ENCODE data around the gene STEAP1B.
A peak's percentile ranks its signal among the peaks of the same experiment; 100 is the strongest.

Gene STEAP1B

GRCh38 chr7:22432203-22432718 lies 67.7 kb downstream of the STEAP1B start:
- no peak for DNase-seq (ENCODE audit: low read depth, low spot score)

- peak; percentile 47 for DNase-seq (ENCODE audit: low read depth, low spot score)
Observed at GRCh38 chr7:22430457-22430856, 69.5 kb downstream of the STEAP1B start.

GRCh38 chr7:22429386-22429785 lies 70.6 kb downstream of the STEAP1B start:
- no peak for DNase-seq (ENCODE audit: low read depth, low spot score)

DNA sequence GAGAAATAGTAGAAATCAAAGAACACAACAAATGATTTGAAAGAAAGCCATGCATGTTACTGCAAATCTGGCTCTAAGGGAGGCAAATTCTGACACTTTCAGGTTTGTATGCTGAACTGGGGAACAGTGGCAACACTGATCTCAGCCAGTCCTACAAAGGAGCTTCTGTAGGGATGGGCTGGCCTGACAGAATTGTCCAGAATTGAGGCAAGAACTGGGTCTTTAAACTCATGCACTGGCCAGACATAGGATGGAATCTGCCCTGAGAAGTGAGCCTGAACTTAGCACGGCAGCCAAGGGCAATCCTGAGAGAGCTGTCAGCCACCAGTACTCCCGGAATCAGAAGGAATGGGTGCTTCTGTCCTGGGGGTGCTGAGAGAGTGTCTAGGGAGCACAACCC lies 72.1 kb downstream of the STEAP1B start:
- DNase-seq (ENCODE audit: low read depth, low spot score) = no peak

- DNase-seq (ENCODE audit: low read depth, low spot score) = no peak
Observed at GRCh38 chr7:22427104-22427503, 72.9 kb downstream of the STEAP1B start.

- DNase-seq (ENCODE audit: low read depth, low spot score) = no peak
Observed at GRCh38 chr7:22426463-22427094, 73.4 kb downstream of the STEAP1B start.

- DNase-seq (ENCODE audit: low read depth, low spot score) = no peak
Observed at GRCh38 chr7:22425361-22425760, 74.6 kb downstream of the STEAP1B start.

DNA sequence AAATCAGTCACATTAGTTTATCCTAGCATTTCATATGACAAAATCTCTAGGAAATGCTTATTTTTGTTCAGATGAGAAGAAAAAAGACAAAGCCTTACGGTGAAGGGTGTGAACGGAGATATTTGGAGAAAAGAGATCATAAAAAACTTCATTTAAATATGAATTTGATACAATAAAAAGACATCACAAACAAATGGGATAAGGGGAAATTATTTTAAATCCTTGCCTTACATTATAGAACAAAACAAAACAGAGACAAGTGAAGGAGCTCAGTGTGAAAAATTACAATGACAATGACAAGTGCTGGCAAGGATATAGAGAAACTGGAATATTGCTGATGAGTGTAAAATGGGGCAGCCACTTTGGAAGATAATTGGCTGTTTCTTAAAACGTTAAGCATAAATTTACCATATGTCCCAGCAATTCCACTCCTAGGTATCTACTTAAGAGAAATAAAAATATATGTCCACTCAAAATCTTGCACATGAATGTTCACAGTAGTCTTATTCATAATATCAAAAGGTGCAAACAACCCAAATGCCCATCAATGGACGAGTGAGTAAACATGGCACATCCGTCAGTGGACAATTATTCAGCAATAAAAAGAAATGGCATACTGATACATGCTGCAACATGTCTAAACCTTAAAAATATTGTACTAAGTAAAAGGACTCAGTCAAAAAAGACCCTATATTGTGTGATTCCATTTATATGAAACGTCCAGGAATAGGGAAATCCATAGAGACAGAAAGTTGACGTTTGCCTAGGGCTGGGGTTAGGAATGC lies 77.0 kb downstream of the STEAP1B start:
- no peak for DNase-seq (ENCODE audit: low read depth, low spot score)

DNA sequence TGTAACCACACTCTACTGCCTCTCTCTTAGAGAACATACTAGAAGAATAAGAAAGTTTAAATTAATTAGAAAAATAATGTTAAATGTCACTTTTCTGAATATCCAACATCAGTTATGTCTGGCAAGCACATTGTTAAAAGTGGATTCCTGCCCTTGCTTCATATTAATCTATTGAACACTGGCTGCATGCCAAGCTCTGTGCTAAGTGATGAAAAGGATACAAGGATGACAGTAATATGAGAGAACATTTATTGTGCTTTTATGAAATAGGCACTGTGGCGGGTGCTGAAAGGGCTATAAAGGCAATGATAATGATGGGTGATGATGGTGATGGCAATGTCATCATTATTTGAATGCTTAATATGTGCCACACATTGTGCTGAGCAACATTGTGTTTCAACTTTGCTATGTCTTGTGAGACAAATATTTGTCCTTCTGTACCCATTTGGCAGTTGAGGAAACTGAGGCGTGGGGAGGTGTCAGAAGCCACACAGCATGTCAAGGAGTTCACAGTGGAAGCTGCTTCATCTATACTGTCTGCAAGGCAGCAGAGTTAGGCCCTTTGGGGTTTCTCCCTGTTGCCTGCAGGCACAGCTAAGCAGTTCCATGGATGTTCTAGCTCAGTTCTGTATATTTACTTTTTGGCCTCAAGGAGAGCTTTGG lies 78.9 kb downstream of the STEAP1B start:
- DNase-seq (ENCODE audit: low read depth, low spot score) = no peak

DNA sequence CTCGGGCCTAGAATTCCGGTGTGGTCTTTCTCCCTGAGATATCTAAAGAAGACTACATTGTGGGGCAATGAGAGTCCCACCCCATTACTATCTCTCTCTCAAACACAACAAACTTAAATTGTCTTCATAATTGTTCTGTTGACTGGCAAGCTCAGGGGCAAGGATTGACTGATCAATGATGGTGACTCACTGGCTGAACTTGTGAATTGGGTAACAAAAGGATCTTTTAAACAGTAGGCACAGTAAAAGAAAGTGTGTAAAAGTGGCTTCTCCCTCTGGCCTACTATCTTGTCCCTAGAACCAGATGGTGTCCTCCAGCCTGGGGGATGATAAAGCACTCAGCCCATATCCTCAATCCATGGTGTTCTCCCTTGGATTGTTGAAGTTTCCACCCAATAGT lies 80.0 kb downstream of the STEAP1B start:
- DNase-seq (ENCODE audit: low read depth, low spot score) = no peak

- no peak for DNase-seq (ENCODE audit: low read depth, low spot score)
Observed at GRCh38 chr7:22419488-22419887, 80.5 kb downstream of the STEAP1B start.

DNA sequence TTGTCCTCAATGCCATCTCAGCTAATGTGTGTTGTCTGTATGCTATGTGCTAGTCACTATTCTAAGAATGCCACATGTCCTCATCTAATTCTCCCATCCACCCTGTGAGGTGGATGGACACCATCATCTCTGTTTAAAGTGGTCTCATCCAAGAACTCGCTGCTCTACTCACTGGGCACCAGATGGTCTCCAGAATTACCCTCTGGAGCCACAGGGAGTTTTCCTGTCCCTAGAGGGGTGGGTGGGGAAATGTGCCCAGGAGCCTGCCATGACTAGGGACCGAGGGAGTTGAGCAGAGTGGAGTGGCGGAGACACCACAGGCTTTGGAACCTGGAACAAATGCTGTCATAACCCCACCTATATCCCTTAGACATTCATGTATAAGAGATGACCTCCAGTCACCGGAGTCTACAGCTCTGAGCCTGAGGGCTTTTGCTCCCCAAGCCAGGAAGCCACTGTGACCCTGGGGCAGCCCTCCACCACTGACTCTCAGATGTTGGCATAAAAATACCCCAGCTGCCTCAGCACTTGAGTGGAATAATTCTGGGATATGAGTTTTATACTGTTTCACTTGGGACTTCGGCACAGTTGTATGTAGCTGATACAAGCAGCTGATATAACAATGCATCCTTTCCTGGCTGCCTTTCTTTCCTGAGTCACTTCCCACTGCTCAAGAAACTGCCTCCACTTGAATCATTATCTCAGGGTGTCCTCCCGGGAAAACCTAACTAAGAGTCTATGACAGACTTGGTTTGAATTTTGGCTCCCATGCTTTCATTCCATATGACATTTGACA lies 81.5 kb downstream of the STEAP1B start:
- no peak for DNase-seq (ENCODE audit: low read depth, low spot score)

DNA sequence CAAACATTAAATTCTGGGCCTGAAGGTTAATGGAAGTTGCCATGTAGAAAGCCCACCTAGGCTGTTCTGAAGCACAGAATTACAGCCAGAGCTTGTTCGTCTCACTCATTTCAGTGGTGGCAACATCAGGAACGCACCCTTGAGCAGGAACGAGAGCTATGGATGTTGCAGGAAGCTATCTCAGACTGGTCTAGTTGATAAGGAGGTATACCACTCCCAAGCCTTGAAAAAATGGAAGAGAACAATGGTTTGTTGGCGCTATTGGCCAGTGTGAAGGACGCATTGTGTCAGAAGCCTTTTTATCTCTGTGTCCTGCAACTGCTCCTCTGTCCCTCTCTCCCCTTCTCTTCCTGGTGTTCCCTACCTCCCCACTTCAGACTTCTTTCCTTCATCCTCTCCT lies 82.1 kb downstream of the STEAP1B start:
- no peak for DNase-seq (ENCODE audit: low read depth, low spot score)

GRCh38 chr7:22417349-22417748 lies 82.6 kb downstream of the STEAP1B start:
- no peak for DNase-seq (ENCODE audit: low read depth, low spot score)

DNA sequence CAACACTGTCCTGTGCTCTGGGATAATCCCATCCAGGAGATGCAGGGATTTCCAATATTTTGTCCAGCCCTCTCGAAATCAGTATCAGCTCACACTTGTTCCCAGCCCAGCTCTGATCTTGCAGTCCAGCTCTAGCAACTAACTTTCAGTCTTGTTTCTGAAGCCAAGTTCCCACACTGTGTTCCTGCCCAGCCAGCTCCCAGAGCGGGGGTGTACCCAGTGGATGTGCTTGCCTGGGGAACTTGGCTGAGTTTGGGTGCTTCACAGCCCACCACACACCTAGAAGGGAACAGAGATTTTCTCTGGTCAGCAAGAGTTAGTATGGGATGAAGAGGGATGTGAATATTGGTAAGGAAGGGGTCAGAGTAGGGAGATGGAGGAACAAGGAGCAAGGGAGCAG lies 85.6 kb downstream of the STEAP1B start:
- DNase-seq (ENCODE audit: low read depth, low spot score) = no peak

DNA sequence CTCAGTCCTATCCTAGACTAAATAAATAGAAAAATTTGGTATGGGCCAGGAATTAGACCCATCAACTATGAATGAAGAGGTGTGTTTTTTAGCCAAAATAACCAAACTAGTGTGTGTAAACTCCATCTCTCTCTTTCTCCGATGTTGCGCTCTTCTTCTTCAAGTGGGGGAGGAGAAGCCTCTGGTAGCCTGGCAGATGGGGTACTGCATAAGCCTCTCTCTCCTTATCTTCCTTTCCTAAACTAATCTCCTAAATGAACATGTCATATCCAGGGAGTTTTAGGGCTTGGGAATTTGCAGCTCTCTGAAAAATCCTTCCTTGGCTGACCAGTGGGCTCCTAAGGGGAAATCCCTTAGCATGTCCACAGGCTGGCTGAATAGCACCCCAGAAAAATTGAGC lies 86.8 kb downstream of the STEAP1B start:
- DNase-seq (ENCODE audit: low read depth, low spot score) = no peak

DNA sequence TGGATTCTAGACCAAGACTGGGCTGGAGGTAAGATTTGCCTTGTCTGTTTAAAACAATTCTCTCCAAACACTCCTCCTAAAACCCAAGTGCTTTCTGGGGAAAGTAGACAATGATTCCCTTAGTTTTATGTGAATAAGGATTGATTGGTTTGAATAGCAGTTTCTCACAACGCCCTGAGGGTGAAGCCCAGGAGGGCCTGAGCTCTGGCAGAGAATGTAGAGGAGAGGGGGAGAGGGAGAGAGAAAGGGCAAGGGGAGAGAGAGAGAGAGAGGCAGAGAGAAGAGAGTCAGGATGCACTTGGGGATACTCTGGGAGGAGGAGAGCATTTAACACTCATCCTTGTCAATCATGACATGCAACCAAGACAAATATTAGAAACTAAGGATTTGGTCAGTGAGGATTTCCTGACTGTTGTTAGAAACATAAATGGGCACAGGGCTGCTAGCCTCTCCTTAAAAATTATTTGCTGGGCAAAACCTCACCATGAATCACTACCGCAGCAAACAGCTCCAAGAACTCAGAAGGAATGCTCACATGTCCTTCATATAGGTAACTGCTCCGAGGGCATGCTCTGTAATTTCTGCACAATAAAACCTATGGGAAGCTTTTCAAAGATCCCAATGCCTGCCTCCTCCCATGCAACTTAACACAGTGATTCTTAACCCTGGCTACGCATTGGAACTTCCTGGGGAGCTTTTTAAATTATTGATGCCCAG lies 87.9 kb downstream of the STEAP1B start:
- peak; percentile 43 for DNase-seq (ENCODE audit: low read depth, low spot score)

DNA sequence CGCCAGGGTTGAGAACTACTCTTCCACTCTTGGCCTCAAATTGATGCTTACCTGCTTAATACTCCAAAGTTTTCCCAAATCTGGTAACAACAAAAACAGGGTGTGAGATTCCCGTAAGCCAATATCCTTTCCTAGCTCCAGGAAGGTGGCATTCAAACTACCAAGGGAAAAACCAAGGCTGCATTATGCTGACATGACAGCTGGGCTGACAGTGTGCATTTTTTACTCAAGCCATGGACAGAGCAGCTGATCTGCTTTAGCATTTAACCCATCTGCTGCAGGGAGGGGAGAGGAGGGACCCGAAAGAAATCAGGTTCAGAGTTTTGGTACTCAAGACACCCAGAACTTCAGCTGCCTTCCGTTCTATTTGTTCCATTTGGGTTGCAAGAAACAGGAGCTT lies 93.3 kb downstream of the STEAP1B start:
- DNase-seq (ENCODE audit: low read depth, low spot score) = no peak

GRCh38 chr7:22404421-22405023 lies 95.5 kb downstream of the STEAP1B start:
- no peak for DNase-seq (ENCODE audit: low read depth, low spot score)

DNA sequence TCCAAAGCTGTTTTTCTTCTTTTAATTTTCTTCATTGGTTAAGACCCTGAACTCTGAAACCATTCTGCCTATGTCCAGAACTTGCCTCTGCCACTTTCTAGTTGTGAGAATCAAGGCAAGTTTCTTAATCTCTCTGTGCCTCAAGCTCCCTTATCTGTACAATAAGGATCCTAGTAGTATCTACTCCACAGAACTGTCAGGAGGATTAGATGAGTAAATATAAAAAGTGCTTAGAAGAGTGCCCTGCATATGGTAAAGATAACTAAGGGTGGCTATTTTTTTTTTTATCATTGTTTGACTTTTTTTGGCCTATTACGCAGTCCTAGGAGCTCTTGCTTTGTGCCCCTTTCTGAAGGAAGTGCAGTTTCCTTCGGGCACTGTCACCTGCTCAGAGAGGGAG lies 96.6 kb downstream of the STEAP1B start:
- no peak for DNase-seq (ENCODE audit: low read depth, low spot score)

DNA sequence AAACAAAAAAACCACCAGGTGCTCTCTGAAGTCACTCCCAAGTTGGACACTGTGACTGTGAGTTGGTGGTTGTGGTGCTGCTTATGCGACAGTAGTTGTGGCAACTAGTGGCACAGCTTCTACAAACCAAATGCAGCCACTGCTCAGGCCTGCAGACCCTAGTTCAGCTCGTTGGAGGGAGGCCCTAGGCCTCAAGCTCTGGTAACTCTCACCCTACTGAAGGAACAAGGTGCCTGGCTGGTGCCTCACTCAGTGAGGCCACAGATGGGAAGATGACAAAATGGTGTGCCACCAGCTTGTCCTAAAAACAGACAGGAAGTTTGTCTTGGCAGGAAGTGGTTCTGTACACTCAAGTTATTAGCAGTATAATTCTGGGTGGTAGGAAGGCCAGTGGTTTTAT lies 97.7 kb downstream of the STEAP1B start:
- no peak for DNase-seq (ENCODE audit: low read depth, low spot score)
